Common myeloid progenitor, CD34-positive (primary cell): Measurements from ENCODE around the gene GNA14.

Experiments
- CTCF ChIA-PET: fragments of 350-600 bp; sonication (Branson Sonifier 250); formaldehyde crosslinking; loops from one replicate; lab custom pipeline; 2021; ENCODE audit warnings: antibody characterized with exemption; lab: Charles Lee
- POLR2A ChIA-PET: fragments of 350-600 bp; sonication (Branson Sonifier 250); formaldehyde crosslinking; loops from one replicate; lab custom pipeline; 2021; ENCODE audit warnings: antibody characterized with exemption; lab: Charles Lee
- DNase-seq, 3 donors: peaks; one replicate each; pipeline versions ENCODE4 v3.0.0 to v3.0.0-alpha.2; 2013
- H3K27ac ChIP-seq, 2 experiments: 1 replicate in 1 of 2; 2 replicates in 1 of 2; pipeline ENCODE4 v1.7.0; 2013; ENCODE audit warnings: inconsistent platforms in 2 of 2, low read length in 2 of 2, mild to moderate bottlenecking in 2 of 2, low read depth in 1 of 2, moderate library complexity in 1 of 2; ENCODE audit not compliant: severe bottlenecking in 2 of 2, insufficient read depth in 1 of 2, poor library complexity in 1 of 2
- H3K27me3 ChIP-seq, 5 experiments: replicated peaks in 2 of 5; 1 replicate in 3 of 5; 2 replicates in 2 of 5; pipeline versions ENCODE4 v1.6.1 to v1.7.0; 2013; ENCODE audit warnings: low read length in 4 of 5, mild to moderate bottlenecking in 2 of 5, moderate library complexity in 2 of 5, inconsistent platforms in 1 of 5; ENCODE audit not compliant: insufficient read depth in 5 of 5, control insufficient read depth in 4 of 5
- H3K36me3 ChIP-seq, 4 experiments: 1 replicate in 2 of 4; 2 replicates in 2 of 4; pipeline versions ENCODE4 v1.6.1 to v1.7.0; 2013; ENCODE audit warnings: low read length in 3 of 4, control low read depth in 1 of 4, mild to moderate bottlenecking in 1 of 4; ENCODE audit not compliant: control insufficient read depth in 4 of 4, insufficient read depth in 4 of 4
- H3K4me1 ChIP-seq, 4 experiments: 1 replicate in 3 of 4; 2 replicates in 1 of 4; pipeline versions ENCODE4 v1.6.1 to v1.7.1; 2013; ENCODE audit warnings: low read length in 3 of 4, mild to moderate bottlenecking in 3 of 4, control low read depth in 1 of 4, inconsistent platforms in 1 of 4, moderate library complexity in 1 of 4; ENCODE audit not compliant: control insufficient read depth in 4 of 4, insufficient read depth in 4 of 4; ENCODE audit errors: control extremely low read depth in 1 of 4
- H3K4me3 ChIP-seq, 7 experiments: 1 replicate in 4 of 7; 2 replicates in 3 of 7; pipeline versions ENCODE4 v1.5.1 to v1.7.0; 2013; ENCODE audit warnings: mild to moderate bottlenecking in 7 of 7, low read length in 6 of 7, moderate library complexity in 6 of 7, inconsistent platforms in 2 of 7, low read depth in 2 of 7, control low read depth in 1 of 7; ENCODE audit not compliant: insufficient read depth in 4 of 7, control insufficient read depth in 1 of 7; ENCODE audit errors: extremely low read depth in 1 of 7
- H3K9me3 ChIP-seq, 5 experiments: 1 replicate in 4 of 5; 2 replicates in 1 of 5; pipeline versions ENCODE4 v1.6.1 to v1.7.1; 2013; ENCODE audit warnings: low read length in 4 of 5, mild to moderate bottlenecking in 2 of 5, inconsistent platforms in 1 of 5, low read depth in 1 of 5, moderate library complexity in 1 of 5; ENCODE audit not compliant: control insufficient read depth in 4 of 5, insufficient read depth in 2 of 5; ENCODE audit errors: control extremely low read depth in 1 of 5
- WGBS: methylation state at CpG from one replicate; pipeline ENCODE4 v1.1.5; 2013; ENCODE audit not compliant: insufficient coverage; 5-methylcytosine and 5-hydroxymethylcytosine counted together

Gene GNA14

DNA sequence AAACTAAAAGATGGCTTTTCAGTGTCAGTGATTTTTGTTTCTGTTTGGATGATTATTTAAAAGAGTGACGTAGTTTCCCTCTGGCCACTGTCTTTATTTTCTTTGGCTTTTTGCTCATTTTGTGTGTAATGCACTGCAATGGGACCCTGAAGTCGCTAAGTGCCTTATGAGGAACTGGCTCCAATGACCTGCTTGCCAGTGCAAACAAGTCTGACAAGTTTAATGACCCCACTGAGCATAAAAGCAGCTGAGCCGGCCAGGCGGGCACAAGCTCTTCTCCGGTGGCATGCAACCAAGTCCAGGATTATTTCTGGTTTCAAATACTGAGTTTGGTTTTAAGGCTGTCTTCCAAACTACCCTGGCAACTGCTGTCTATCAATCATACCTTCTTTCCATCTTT, 15.6 kb upstream of the GNA14 start:
- Histone ChIP-seq H3K4me3 (no peak overlapping the region), H3K36me3 (no peaks in the 10 kb centered on the region), H3K9me3 (no peaks in the 10 kb centered on the region), H3K27ac (no peak overlapping the region), H3K4me1 (no peaks in the 10 kb centered on the region), H3K27me3 (no peaks in the 10 kb centered on the region)
- DNase-seq, result no peak
- 100% methylated on average over 2 of the region's 5 CpGs for WGBS
- ChIA-PET POLR2A (no interaction called here), CTCF (interaction anchor here (1.0 kb wide), 1 partner anchor 207 kb away, joined by 3 read pairs; no protein-coding TSS in a partner anchor)

DNA sequence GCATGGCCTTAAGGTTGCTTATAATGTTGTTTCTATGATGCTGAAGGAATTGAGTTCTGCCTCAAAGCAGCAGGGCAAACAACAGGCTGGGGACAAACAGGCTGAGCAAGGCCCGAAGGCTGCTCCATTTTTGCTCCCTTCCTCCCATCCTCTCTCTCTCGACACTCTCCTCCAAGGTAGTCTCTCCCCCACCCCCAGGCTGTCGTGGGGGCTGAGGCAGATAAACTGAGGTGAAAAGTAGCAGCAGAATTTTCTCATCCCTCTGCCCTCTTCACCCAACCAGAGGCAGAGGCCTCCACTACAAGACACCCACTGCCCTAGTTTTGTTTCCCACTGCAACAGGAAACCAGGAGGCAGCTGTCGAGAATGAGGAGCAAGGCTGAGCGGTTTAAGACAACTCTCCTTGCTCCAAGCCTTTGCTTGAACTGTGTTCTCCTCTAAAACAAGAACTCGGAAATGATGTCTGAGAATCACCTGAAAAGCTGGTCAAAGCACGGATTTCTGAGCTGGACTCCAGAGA, 13.5 kb upstream of the GNA14 start:
- H3K27me3 ChIP-seq, result no peaks in the 10 kb centered on the region
- H3K36me3 ChIP-seq, result no peaks in the 10 kb centered on the region
- no peaks in the 10 kb centered on the region for H3K9me3 ChIP-seq
- ChIA-PET CTCF (interaction anchor here (1.7 kb wide), 1 partner anchor 10 kb away, joined by 6 read pairs; no protein-coding TSS in a partner anchor), POLR2A (no interaction called here)
- DNase-seq, result no peak
- 86% methylated on average over 4 of the region's 7 CpGs for WGBS
- no peaks in the 10 kb centered on the region for H3K4me1 ChIP-seq
- H3K4me3 ChIP-seq, result no peak overlapping the region
- no peak overlapping the region for H3K27ac ChIP-seq

DNA sequence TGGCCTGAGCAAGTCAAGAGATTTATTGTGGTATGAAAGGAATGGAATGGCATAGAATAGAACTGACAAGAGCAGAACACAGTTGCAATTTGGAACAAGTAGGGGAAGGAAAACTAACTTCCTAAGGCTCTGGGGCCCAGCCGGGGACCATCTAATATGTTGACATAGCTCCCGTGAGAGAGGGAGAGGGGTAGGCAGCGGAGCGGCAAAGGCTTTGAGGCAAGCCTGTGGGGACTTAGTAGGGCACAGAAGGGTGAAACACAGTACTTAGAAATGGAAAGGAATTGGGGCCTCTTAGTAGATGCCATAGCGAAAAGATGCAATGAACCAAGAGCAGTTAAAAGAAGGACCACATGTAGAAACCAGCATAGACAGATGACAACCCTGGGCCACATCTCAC, 11.8 kb upstream of the GNA14 start:
- H3K27ac ChIP-seq, result no peak overlapping the region
- H3K36me3 ChIP-seq, result no peaks in the 10 kb centered on the region
- H3K27me3 ChIP-seq, result no peaks in the 10 kb centered on the region
- H3K9me3 ChIP-seq, result no peaks in the 10 kb centered on the region
- ChIA-PET CTCF (interaction anchor here (1.7 kb wide), 1 partner anchor 8 kb away, joined by 6 read pairs; no protein-coding TSS in a partner anchor), POLR2A (no interaction called here)
- WGBS, result 88% methylated on average over 4 of the region's 5 CpGs
- no peak for DNase-seq
- H3K4me3 ChIP-seq, result no peak overlapping the region
- H3K4me1 ChIP-seq, result no peaks in the 10 kb centered on the region

DNA sequence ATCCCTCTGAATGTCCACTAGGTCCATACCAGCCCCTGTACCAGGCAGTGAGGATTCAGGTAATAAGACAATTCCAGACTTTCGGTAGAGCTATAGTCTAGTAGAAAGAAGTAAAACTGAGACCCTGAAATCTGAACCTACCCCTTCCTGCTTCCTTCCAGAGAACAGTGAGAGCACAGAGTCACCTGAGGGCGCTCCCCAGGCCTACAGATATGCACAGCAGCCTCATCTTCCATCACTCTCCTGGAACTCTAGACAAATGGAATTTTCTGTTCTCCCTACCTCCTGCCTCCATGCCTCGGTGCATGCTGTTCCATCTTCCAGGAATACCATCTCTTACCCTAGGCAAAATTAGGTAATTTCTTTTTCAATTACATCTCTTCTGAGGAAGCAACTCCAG, 3.1 kb upstream of the GNA14 start:
- Histone ChIP-seq H3K36me3 (no peaks in the 10 kb centered on the region), H3K4me1 (peaks cover 0 to 19% (median 16%) of the 10 kb centered on the region in 4 experiments), H3K27ac (no peak overlapping the region), H3K9me3 (no peaks in the 10 kb centered on the region), H3K27me3 (peaks cover 2 to 34% (median 23%) of the 10 kb centered on the region in 5 experiments), H3K4me3 (no peak overlapping the region)
- 100% methylated on average over 2 of the region's 3 CpGs for WGBS
- no peak for DNase-seq
- ChIA-PET CTCF (interaction anchor here (1.0 to 1.8 kb wide), 2 partner anchors 9 to 183 kb away, joined by 3 to 6 read pairs; no protein-coding TSS in a partner anchor), POLR2A (no interaction called here)

GRCh38 chr9:77649109-77649812, 1.1 kb upstream of the GNA14 start:
- Histone ChIP-seq H3K9me3 (no peaks in the 10 kb centered on the region), H3K27me3 (peaks cover 2 to 41% (median 28%) of the 10 kb centered on the region in 5 experiments), H3K27ac (no peak overlapping the region), H3K36me3 (no peaks in the 10 kb centered on the region), H3K4me1 (peaks cover 0 to 19% (median 16%) of the 10 kb centered on the region in 4 experiments), H3K4me3 (peak overlapping the region in 4 of 7 experiments; percentile 69 to 80 (median 74))
- WGBS, result 94% methylated on average over 3 of the region's 10 CpGs
- POLR2A ChIA-PET, result no interaction called here
- peak; percentile 33 to 85 (median 74) for DNase-seq
- CTCF ChIA-PET, result interaction anchor here (1.4 to 2.7 kb wide), 5 partner anchors 9 to 207 kb away, joined by 3 to 9 read pairs (median 4); no protein-coding TSS in a partner anchor

GRCh38 chr9:77647267-77648233, 572 bp downstream of the GNA14 start:
- peaks cover 0 to 19% (median 16%) of the 10 kb centered on the region in 4 experiments for H3K4me1 ChIP-seq
- peaks cover 2 to 41% (median 28%) of the 10 kb centered on the region in 5 experiments for H3K27me3 ChIP-seq
- DNase-seq, result peak; percentile 19 to 53 (median 45)
- no peaks in the 10 kb centered on the region for H3K9me3 ChIP-seq
- POLR2A ChIA-PET, result no interaction called here
- no peak overlapping the region for H3K27ac ChIP-seq
- H3K36me3 ChIP-seq, result no peaks in the 10 kb centered on the region
- 20% methylated on average over 68 of the region's 83 CpGs for WGBS
- H3K4me3 ChIP-seq, result peak overlapping the region in 6 of 7 experiments; percentile 49 to 80 (median 70)
- CTCF ChIA-PET, result interaction anchor here (0.5 to 2.7 kb wide), 7 partner anchors 9 to 205 kb away, joined by 3 to 9 read pairs (median 3); no protein-coding TSS in a partner anchor
